Thyroid gland (tissue), 4 donors: ENCODE data around the gene ERC1.

Source experiments
- POLR2A ChIP-seq, 2 donors: fragments of 450-650 bp; IDR thresholded peaks; one replicate each; pipeline ENCODE4 v1.6.1; 2017; ENCODE audit warnings: antibody characterized with exemption in 2 of 2, mild to moderate bottlenecking in 2 of 2, moderate library complexity in 1 of 2
- TF ChIP-seq, protein P1 (sequence below), 6 experiments: fragments of 200-600 bp in 3 of 6; fragments of 450-650 bp in 3 of 6; sonication (generic) in 3 of 6; IDR thresholded peaks; one replicate each; pipeline ENCODE4 v1.5.1; 2016 to 2019; ENCODE audit warnings: antibody characterized with exemption in 6 of 6, mild to moderate bottlenecking in 2 of 6, inconsistent platforms in 1 of 6, moderate library complexity in 1 of 6

DNA sequence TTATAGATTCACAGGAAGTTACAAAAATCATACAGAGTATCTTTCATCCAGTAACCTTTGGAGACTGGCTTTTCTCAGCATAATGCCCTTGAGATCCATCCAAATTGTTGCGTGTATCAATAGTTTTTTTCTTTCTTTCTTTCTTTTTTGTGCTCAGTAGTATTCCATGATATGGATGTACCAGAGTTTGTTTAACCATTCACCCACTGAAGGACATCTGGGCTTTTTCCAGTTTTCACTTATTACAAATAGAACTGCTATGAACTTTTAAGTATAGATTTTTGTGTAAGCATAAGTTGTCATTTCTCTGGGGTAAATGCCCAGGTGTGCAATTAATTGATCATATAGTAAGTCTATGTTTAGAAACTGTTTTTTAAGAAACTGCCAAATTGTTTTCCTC, 524.0 kb downstream of the ERC1 start:
- TF ChIP-seq, protein P1, sequence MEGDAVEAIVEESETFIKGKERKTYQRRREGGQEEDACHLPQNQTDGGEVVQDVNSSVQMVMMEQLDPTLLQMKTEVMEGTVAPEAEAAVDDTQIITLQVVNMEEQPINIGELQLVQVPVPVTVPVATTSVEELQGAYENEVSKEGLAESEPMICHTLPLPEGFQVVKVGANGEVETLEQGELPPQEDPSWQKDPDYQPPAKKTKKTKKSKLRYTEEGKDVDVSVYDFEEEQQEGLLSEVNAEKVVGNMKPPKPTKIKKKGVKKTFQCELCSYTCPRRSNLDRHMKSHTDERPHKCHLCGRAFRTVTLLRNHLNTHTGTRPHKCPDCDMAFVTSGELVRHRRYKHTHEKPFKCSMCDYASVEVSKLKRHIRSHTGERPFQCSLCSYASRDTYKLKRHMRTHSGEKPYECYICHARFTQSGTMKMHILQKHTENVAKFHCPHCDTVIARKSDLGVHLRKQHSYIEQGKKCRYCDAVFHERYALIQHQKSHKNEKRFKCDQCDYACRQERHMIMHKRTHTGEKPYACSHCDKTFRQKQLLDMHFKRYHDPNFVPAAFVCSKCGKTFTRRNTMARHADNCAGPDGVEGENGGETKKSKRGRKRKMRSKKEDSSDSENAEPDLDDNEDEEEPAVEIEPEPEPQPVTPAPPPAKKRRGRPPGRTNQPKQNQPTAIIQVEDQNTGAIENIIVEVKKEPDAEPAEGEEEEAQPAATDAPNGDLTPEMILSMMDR (IDR thresholded peaks at IDR 0.05): no peak
- no peak for TF ChIP-seq POLR2A (IDR thresholded peaks at IDR 0.05)
